Measurements from ENCODE around the gene FOXK2. TPM values are rescaled to one million over a fixed set of nuclear protein-coding genes. Genes with fewer than 3 reads are reported as not detected.

Gene FOXK2
- total and polyA plus RNA-seq, 8 donors = 17.7 to 27.9 (median 19.8) TPM

DNA sequence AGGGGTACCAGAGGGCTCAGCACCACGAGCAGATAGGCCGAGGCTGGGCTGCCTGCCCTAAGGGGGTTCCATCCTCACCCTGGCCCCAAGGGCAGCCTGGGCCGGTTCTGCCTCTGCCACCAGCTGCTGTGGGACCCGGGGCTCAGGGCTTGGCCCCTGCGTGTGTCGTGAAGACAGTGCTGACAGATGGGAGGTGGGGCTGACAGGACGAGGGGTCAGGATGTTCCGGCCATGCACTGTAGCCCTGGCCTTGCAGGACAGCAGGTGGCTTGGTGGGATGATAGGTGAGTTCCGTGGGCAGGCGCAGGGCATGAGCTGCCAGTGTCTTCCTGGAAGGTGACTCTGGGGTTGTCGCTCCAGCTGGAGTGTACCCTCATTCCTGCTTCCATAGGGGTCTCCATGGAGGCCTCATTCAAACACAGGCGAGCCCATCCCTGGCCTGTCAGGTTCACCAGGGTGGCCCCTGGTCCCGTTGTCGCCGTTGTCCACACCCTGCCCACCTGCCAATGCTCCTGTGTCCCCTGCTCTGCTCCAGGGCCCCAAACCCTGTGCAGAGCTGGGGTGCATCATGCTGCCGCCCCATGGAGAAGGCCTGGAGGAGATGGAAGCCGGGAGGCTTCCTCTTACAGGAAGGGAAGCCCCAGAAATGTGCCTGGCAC is 71.5 kb downstream of the FOXK2 start:
- 81 to 86% methylated on average over 17 of the region's 17 CpGs for WGBS, 2 donors
- Histone ChIP-seq H3K4me1 (peaks cover 0 to 10% (median 4%) of the 10 kb centered on the region in 3 donors), H3K36me3 (peaks cover 0 to 11% (median 5%) of the 10 kb centered on the region in 3 donors), H3K27me3 (no peaks in the 10 kb centered on the region), H3K9me3 (no peaks in the 10 kb centered on the region), H3K4me3 (no peak overlapping the region), H3K27ac (peak overlapping the region in 2 of 4 donors; percentile 81 to 96)
- no peak for FAIRE-seq
- peak in 1 of 6 donors; percentile 70 for DNase-seq
- intact Hi-C loops (cut with DNase I) = no loop called here
- no peak for TF ChIP-seq CTCF (IDR thresholded peaks at IDR 0.05)
- ATAC-seq = no peak

DNA sequence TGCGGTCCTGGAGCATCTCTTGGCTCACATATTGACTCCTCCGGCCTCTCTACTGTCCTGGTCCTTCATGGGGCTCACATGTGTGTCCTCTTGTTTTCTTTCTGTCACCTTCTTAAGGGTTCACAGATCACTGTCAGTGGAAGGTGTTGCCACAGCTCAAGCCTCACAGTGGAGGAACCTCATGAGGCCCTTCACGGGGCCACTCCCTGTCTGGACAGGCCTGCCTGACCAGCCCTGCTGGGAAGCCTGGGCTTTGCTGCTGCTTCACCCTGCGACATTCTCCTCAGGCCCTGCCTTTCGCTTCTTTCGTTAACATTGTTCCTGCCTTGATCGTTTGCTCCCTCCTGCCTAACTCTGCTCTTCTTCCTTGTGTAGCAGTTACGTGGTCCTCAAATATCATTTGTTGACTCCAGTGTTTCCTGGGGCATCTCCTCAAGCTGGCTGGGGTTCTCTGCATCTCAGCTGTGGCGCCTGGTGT is 72.8 kb downstream of the FOXK2 start:
- H3K4me1 ChIP-seq = peaks cover 0 to 10% (median 4%) of the 10 kb centered on the region in 3 donors
- no peaks in the 10 kb centered on the region for H3K9me3 ChIP-seq
- intact Hi-C loops (cut with DNase I) = no loop called here
- TF ChIP-seq CTCF (IDR thresholded peaks at IDR 0.05) = no peak
- H3K27ac ChIP-seq = peak overlapping the region; percentile 72 to 96 (median 81)
- DNase-seq (peak in 1 of 6 donors; percentile 44), FAIRE-seq (no peak), ATAC-seq (peak in 3 of 4 donors; percentile 11 to 31 (median 25))
- H3K27me3 ChIP-seq = no peaks in the 10 kb centered on the region
- WGBS, 2 donors = 56 to 58% methylated on average over 9 of the region's 9 CpGs
- H3K36me3 ChIP-seq = peaks cover 0 to 4% (median 4%) of the 10 kb centered on the region in 3 donors
- peak overlapping the region in 1 of 4 donors; percentile 17 for H3K4me3 ChIP-seq

GRCh38 chr17:82592767-82593589 is 73.4 kb downstream of the FOXK2 start:
- 10 to 11% methylated on average over 24 to 29 of the region's 29 CpGs for WGBS, 2 donors
- no peak for FAIRE-seq
- peak overlapping the region; percentile 72 to 96 (median 81) for H3K27ac ChIP-seq

DNA sequence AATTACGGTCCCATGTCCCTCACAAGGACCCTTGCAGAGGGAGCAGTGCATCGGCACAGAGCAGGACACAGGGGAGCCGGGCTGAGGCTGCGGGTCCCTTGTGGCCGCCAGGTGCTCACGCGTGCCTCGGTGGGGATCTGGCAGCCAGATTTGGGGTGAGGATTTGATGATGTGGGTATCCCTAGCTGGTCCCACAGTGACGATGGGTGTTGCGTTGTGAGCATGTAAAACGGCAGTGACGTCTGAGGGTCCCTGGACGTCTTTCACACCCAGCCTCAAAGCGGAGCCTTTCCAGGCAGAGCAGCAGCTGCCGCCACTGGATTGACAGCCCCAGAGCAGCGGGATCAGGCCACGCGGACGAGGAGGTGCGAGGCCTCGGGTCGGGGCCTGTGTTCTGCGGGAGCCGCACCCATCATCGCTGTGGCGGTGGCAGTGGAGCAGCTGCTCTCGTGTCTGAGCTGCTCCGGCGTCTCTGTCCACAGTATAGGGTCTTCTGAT is 74.1 kb downstream of the FOXK2 start:
- no peaks in the 10 kb centered on the region for H3K27me3 ChIP-seq
- intact Hi-C loops (cut with DNase I) = no loop called here
- ATAC-seq (peak; percentile 17 to 26 (median 18)), DNase-seq (peak in 1 of 6 donors; percentile 86), FAIRE-seq (no peak)
- H3K36me3 ChIP-seq = peaks cover 0 to 4% (median 0%) of the 10 kb centered on the region in 3 donors
- H3K27ac ChIP-seq = peak overlapping the region; percentile 72 to 96 (median 81)
- 45% methylated on average over 29 of the region's 29 CpGs for WGBS, 2 donors
- TF ChIP-seq CTCF (IDR thresholded peaks at IDR 0.05) = no peak
- H3K4me1 ChIP-seq = peaks cover 0 to 10% (median 4%) of the 10 kb centered on the region in 3 donors
- peak overlapping the region; percentile 41 to 54 (median 46) for H3K4me3 ChIP-seq
- H3K9me3 ChIP-seq = no peaks in the 10 kb centered on the region

More at GRCh38 chr17:82592767-82593589, 73.4 kb downstream of the FOXK2 start:
- Histone ChIP-seq H3K27me3 (no peaks in the 10 kb centered on the region), H3K9me3 (no peaks in the 10 kb centered on the region), H3K4me1 (peaks cover 0 to 10% (median 4%) of the 10 kb centered on the region in 3 donors), H3K4me3 (peak overlapping the region; percentile 41 to 54 (median 46)), H3K36me3 (peaks cover 0 to 4% (median 0%) of the 10 kb centered on the region in 3 donors)
- ATAC-seq (peak; percentile 74 to 79 (median 76)), DNase-seq (peak in 5 of 6 donors; percentile 77 to 87 (median 87))
- no peak for TF ChIP-seq CTCF (IDR thresholded peaks at IDR 0.05)
- intact Hi-C loops (cut with DNase I) = no loop called here
